Transverse colon (tissue), 4 donors: ENCODE measurements around the gene KMT5B. TPM values are rescaled to one million over a fixed set of nuclear protein-coding genes. Genes with fewer than 3 reads are reported as not detected.

Experiments used
- DNase-seq: peaks from one replicate; pipeline ENCODE4 v3.0.0-alpha.2; 2019
- H3K27ac ChIP-seq, 4 donors: fragments of 200-600 bp; sonication (generic); 2 replicates each; pipeline ENCODE4 v1.5.1; 2016 to 2018; ENCODE audit warnings: inconsistent platforms in 4 of 4
- H3K27me3 ChIP-seq: fragments of 200-600 bp; sonication (generic); 2 replicates; pipeline ENCODE4 v1.5.1; 2017; ENCODE audit warnings: inconsistent platforms
- H3K36me3 ChIP-seq, 4 donors: fragments of 200-600 bp; sonication (generic); 2 replicates each; pipeline ENCODE4 v1.5.1; 2017 to 2019; ENCODE audit warnings: inconsistent platforms in 4 of 4
- H3K4me1 ChIP-seq, 4 donors: fragments of 200-600 bp; sonication (generic); 2 replicates each; pipeline ENCODE4 v1.5.1; 2017 to 2020; ENCODE audit warnings: inconsistent platforms in 4 of 4
- H3K4me3 ChIP-seq, 4 donors: fragments of 200-600 bp; sonication (generic); 1 replicate in 1 of 4; 2 replicates in 3 of 4; pipeline versions ENCODE4 v1.5.1 to v1.6.1; 2017 to 2019; ENCODE audit warnings: inconsistent platforms in 4 of 4
- H3K9me3 ChIP-seq, 2 donors: fragments of 200-600 bp; sonication (generic); 2 replicates each; pipeline ENCODE4 v1.5.1; 2017 to 2019; ENCODE audit warnings: inconsistent platforms in 2 of 2
- EP300 ChIP-seq: sonication (generic); formaldehyde crosslinking; IDR thresholded peaks from one replicate; pipeline ENCODE4 v1.6.1; 2017; ENCODE audit warnings: antibody characterized with exemption, low read depth
- POLR2A ChIP-seq: fragments of 450-650 bp; IDR thresholded peaks from one replicate; pipeline ENCODE4 v1.6.1; 2016; ENCODE audit warnings: antibody characterized with exemption, mild to moderate bottlenecking, moderate library complexity
- POLR2AphosphoS5 ChIP-seq, 3 donors: sonication (generic); formaldehyde crosslinking; IDR thresholded peaks; one replicate each; pipeline ENCODE4 v1.6.1; 2016; ENCODE audit warnings: antibody characterized with exemption in 3 of 3
- WGBS, 2 donors: methylation state at CpG; one replicate each; pipeline ENCODE4 v1.1.5; 2018; ENCODE audit warnings: low coverage in 1 of 2; 5-methylcytosine and 5-hydroxymethylcytosine counted together
- in situ Hi-C, 4 donors: fragments of 200-750 bp; cut with MboI; loops; one replicate each; pipeline versions ENCODE4 v1.15.0 to v1.15.1; 2017; ENCODE audit warnings: low sequenced_read_pairs in 3 of 4, low pct_ligation_motif_present in 1 of 4, low pct_unique_long_range_greater_than_20kb in 1 of 4
- intact Hi-C: fragments of 100-400 bp; cut with DNase I; formaldehyde crosslinking; loops from one replicate; pipeline ENCODE4 v1.15.1; 2023; ENCODE audit warnings: low total_unique reads
- total RNA-seq, 4 donors: library from RNA; depleted of rRNA; stranded (reverse); fragments of >200 nt; gene quantifications; one replicate each; pipeline ENCODE4 v1.1.0, GENCODE V29; 2016
- TF ChIP-seq, protein P1 (sequence below), 5 experiments: fragments of 200-600 bp in 3 of 5; fragments of 450-650 bp in 2 of 5; sonication (generic) in 3 of 5; IDR thresholded peaks; 1 replicate in 2 of 5; 2 replicates in 3 of 5; pipeline ENCODE4 v1.5.1; 2016 to 2017; ENCODE audit warnings: antibody characterized with exemption in 5 of 5, inconsistent platforms in 3 of 5, mild to moderate bottlenecking in 2 of 5, moderate library complexity in 1 of 5

KMT5B gene
- total RNA-seq, 4 donors from 2014 or later, result 33.4 to 71.4 (median 63.8) TPM

DNA sequence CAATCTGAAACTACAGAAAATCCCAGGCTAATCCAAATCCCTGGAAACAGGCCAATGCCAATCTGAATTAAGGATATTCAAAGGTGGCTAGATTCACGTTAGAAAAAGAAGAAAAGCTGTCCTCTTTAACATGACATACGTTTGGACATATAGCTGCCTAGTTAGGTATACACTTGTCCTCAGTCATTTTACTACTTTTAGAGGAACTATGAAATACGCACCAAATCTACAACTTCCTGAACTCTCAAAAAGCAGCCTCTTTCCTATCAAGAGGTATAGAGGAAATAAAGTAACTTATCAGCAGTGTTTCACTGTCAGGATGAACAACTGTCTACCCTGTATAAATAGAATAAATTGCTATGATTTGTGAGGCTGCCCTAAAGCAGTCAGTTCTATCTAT, 24.0 kb downstream of the KMT5B start:
- DNase-seq, result no peak
- in situ Hi-C loops, result no loop called here
- H3K4me1 ChIP-seq, result peaks cover 0 to 16% (median 6%) of the 10 kb centered on the region in 4 donors
- WGBS, 2 donors, result 60 to 81% methylated on average over 3 of the region's 3 CpGs
- peaks cover 0 to 28% (median 13%) of the 10 kb centered on the region in 4 donors for H3K36me3 ChIP-seq
- H3K27ac ChIP-seq, result no peak overlapping the region
- H3K9me3 ChIP-seq, result no peaks in the 10 kb centered on the region
- H3K27me3 ChIP-seq, result no peaks in the 10 kb centered on the region
- TF ChIP-seq POLR2A, result no peak
- TF ChIP-seq, protein P1, sequence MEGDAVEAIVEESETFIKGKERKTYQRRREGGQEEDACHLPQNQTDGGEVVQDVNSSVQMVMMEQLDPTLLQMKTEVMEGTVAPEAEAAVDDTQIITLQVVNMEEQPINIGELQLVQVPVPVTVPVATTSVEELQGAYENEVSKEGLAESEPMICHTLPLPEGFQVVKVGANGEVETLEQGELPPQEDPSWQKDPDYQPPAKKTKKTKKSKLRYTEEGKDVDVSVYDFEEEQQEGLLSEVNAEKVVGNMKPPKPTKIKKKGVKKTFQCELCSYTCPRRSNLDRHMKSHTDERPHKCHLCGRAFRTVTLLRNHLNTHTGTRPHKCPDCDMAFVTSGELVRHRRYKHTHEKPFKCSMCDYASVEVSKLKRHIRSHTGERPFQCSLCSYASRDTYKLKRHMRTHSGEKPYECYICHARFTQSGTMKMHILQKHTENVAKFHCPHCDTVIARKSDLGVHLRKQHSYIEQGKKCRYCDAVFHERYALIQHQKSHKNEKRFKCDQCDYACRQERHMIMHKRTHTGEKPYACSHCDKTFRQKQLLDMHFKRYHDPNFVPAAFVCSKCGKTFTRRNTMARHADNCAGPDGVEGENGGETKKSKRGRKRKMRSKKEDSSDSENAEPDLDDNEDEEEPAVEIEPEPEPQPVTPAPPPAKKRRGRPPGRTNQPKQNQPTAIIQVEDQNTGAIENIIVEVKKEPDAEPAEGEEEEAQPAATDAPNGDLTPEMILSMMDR (IDR thresholded peaks at IDR 0.05), result no peak
- TF ChIP-seq POLR2AphosphoS5 (IDR thresholded peaks at IDR 0.05), result no peak
- no peak for TF ChIP-seq EP300
- intact Hi-C loops, result no loop called here
- no peak overlapping the region for H3K4me3 ChIP-seq

DNA sequence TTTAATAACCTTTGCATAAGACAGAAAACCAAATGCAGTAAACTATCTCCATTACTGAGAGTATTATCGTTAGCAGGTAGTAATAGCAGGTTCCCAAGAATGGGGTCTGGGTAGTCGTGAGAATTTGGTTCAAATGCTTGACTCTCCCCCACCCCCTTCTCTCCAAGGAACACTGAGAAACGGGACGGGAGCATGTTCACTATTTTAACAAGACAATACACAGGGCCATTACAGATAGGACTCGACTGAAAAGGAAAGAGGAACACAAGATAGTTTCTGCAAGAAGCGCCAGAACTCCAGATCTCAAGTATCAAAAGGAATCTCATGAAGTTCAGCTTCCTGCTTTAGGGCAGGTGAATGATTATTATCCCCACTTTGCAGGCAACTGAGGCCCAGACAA, 27.0 kb downstream of the KMT5B start:
- in situ Hi-C loops, result no loop called here
- H3K27ac ChIP-seq, result no peak overlapping the region
- no peak for DNase-seq
- intact Hi-C loops, result no loop called here
- no peaks in the 10 kb centered on the region for H3K4me1 ChIP-seq
- no peak overlapping the region for H3K4me3 ChIP-seq
- 77 to 78% methylated on average over 4 to 6 of the region's 6 CpGs for WGBS, 2 donors
- peaks cover 0 to 34% (median 17%) of the 10 kb centered on the region in 4 donors for H3K36me3 ChIP-seq
- TF ChIP-seq, protein P1 (IDR thresholded peaks at IDR 0.05), result no peak
- TF ChIP-seq EP300 (no peak), POLR2AphosphoS5 (IDR thresholded peaks at IDR 0.05) (no peak), POLR2A (no peak)
- no peaks in the 10 kb centered on the region for H3K9me3 ChIP-seq
- H3K27me3 ChIP-seq, result no peaks in the 10 kb centered on the region

DNA sequence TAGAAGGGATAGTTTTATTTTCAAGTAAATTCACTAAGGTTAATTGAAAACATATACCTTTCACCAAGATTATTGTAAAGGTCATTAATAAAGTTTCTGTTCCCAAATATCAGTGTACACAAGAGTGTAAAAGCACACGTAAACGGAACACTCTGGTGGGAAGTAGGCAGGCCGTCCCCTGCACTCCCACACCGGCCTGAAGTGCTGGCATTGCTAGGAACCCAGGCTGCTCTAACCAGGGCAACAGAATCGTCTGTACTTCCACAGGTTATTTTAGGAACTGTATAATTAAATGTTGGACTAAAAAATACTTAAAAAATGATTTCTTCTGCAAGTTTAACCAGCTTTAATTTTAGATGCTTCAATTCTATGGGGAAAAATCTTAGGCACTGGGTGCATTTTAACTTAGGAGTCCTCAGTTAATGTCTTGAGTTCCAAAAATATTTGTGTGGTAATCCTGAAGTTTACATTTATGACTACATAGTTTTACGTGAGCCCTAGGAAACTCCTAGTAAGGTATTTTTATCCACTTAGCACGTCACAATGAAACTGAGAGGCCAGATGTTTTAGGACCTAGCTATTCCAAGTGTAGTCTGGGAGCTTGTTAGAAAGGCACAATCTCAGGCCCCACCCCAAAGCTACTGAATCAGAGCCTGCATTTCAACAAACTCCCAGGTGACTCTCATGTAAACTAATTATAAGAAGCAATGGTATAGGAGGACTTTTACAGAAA, 31.2 kb downstream of the KMT5B start:
- 69 to 77% methylated on average over 4 to 7 of the region's 7 CpGs for WGBS, 2 donors
- intact Hi-C loops, result no loop called here
- no peak for DNase-seq
- Histone ChIP-seq H3K27me3 (no peaks in the 10 kb centered on the region), H3K27ac (peak overlapping the region in 2 of 4 donors; percentile 14 to 16), H3K9me3 (no peaks in the 10 kb centered on the region), H3K4me1 (no peaks in the 10 kb centered on the region), H3K36me3 (peaks cover 0 to 56% (median 28%) of the 10 kb centered on the region in 4 donors), H3K4me3 (no peak overlapping the region)
- in situ Hi-C loops, result no loop called here
- TF ChIP-seq EP300 (no peak), POLR2AphosphoS5 (IDR thresholded peaks at IDR 0.05) (no peak)

DNA sequence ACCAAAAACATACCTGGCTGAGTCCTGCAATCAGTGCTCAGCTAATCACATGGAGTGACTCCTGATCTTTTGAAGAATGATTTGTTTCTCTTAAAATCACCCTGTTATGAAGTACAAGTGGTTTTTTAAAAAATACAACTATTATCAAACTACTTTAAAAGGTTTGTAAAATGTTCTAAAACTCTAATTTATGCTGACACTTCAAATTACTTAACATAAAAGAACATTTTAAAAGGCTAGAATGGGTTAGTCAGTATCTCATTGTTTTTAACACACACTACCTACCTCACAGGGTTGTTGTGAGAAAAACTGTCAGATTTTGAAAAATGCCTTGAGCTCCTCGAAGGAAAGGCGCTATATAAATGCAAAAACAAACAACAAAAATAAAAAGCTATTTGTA, 33.2 kb downstream of the KMT5B start:
- no peak for TF ChIP-seq EP300
- no peak for TF ChIP-seq POLR2A
- TF ChIP-seq POLR2AphosphoS5 (IDR thresholded peaks at IDR 0.05), result no peak
- TF ChIP-seq, protein P1 (IDR thresholded peaks at IDR 0.05), result no peak
- no peak for DNase-seq
- Histone ChIP-seq H3K27ac (no peak overlapping the region), H3K9me3 (no peaks in the 10 kb centered on the region), H3K27me3 (no peaks in the 10 kb centered on the region), H3K36me3 (peaks cover 0 to 55% (median 28%) of the 10 kb centered on the region in 4 donors), H3K4me3 (no peak overlapping the region), H3K4me1 (no peaks in the 10 kb centered on the region)
- in situ Hi-C loops (no loop called here), intact Hi-C loops (no loop called here)
- WGBS, 2 donors, result 90 to 92% methylated on average over 2 of the region's 2 CpGs
